GM21526 (cell line): ENCODE measurements around the gene SPATA31A7.
"Not testable (repeated sequence)": the region's sequence is repeated elsewhere in the genome, so short reads cannot be mapped to it uniquely, and the experiment has no call there.

ENCODE experiments used
- ATAC-seq: cut with Tn5 transposase; IDR thresholded peaks from one replicate; pipeline ENCODE4 v1.9.1; 2021; ENCODE audit warnings: moderate library complexity; ENCODE audit not compliant: unreplicated experiment, low FRiP score

The SPATA31A7 gene

GRCh38 chr9:61189736-61190135 is at the start of gene SPATA31A7:
SPATA31A7 (plus strand) TSS chr9:61190036; CDS start chr9:61190065, 29 bp downstream.
- not testable (repeated sequence) for ATAC-seq

DNA sequence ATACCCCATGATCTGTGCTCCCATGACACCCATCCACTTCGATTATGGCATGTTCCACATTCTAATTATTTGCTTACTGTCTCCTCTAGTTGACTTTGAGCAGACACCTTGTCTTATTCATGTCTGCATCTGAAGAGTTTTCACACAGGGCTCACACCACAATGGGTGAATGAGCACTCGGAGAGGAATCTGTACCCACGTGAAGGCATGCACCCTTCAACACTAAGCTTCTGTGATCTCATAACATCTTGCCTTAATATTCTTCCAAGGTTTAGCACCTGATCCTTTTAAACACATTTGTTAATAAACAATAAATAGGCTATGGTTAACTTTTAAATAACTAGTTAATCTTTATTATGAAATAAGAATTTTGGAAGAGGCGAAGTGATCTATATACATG is 36.6 kb downstream of the SPATA31A7 start:
- ATAC-seq: not testable (repeated sequence)
